ENCODE measurements around the gene EDC4. TPM values are rescaled to one million over a fixed set of nuclear protein-coding genes. Genes with fewer than 3 reads are reported as not detected.

Gene EDC4
- polyA plus RNA-seq, 1 donor from 2014 or later: 66.0 TPM

DNA sequence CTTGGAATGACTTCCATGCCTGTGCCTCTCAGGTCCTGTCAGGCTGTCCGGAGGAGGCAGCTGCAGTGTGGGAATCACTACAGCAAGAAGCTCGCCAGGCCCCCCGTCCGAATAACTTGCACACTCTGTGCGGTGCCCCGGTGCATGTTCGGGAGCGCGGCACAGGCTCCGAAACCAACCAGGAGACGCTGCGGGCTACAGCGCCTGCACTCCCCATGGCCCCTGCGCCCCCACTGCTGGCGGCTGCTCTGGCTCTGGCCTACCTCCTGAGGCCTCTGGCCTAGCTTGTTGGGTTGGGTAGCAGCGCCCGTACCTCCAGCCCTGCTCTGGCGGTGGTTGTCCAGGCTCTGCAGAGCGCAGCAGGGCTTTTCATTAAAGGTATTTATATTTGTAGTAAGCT, 13.1 kb downstream of the EDC4 start:
- H3F3A ChIP-seq (ENCODE audit: insufficient read depth, low read length, poor library complexity, severe bottlenecking): no peaks in the 10 kb centered on the region
- H3K4me3 ChIP-seq (ENCODE audit: low read length): no peak overlapping the region
- H3K79me2 ChIP-seq (replicated peaks; ENCODE audit: insufficient read depth, low read length): no peaks in the 10 kb centered on the region
- no peak overlapping the region for H2AFZ ChIP-seq (ENCODE audit: low read depth, low read length)
- no peak overlapping the region for H3K9ac ChIP-seq (ENCODE audit: low read length)
- H3K4me2 ChIP-seq (ENCODE audit: low read length): no peak overlapping the region
- H3K36me3 ChIP-seq (ENCODE audit: insufficient read depth, low read length): peaks cover 8% of the 10 kb centered on the region
- no peaks in the 10 kb centered on the region for H4K20me1 ChIP-seq (ENCODE audit: insufficient read depth)
- no peak overlapping the region for H3K27ac ChIP-seq (ENCODE audit: low read length)
- H3K9me2 ChIP-seq (ENCODE audit: insufficient read depth, low read length): no peaks in the 10 kb centered on the region
- H3K27me3 ChIP-seq (ENCODE audit: insufficient read depth, low read depth, low read length): no peaks in the 10 kb centered on the region
- TF ChIP-seq EZH2 (IDR thresholded peaks at IDR 0.05; ENCODE audit: borderline replicate concordance, insufficient read depth, low read length, poor library complexity, severe bottlenecking) (no peak), RAD21 (conservative IDR thresholded peaks at IDR 0.05) (no peak), EP300 (conservative IDR thresholded peaks at IDR 0.05; ENCODE audit: poor library complexity, severe bottlenecking) (no peak), MXI1 (conservative IDR thresholded peaks at IDR 0.05; ENCODE audit: poor library complexity, severe bottlenecking) (no peak), TAF1 (IDR thresholded peaks at IDR 0.05; ENCODE audit: low read depth) (no peak)
- TF ChIP-seq, protein P1, sequence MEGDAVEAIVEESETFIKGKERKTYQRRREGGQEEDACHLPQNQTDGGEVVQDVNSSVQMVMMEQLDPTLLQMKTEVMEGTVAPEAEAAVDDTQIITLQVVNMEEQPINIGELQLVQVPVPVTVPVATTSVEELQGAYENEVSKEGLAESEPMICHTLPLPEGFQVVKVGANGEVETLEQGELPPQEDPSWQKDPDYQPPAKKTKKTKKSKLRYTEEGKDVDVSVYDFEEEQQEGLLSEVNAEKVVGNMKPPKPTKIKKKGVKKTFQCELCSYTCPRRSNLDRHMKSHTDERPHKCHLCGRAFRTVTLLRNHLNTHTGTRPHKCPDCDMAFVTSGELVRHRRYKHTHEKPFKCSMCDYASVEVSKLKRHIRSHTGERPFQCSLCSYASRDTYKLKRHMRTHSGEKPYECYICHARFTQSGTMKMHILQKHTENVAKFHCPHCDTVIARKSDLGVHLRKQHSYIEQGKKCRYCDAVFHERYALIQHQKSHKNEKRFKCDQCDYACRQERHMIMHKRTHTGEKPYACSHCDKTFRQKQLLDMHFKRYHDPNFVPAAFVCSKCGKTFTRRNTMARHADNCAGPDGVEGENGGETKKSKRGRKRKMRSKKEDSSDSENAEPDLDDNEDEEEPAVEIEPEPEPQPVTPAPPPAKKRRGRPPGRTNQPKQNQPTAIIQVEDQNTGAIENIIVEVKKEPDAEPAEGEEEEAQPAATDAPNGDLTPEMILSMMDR (IDR thresholded peaks at IDR 0.05; ENCODE audit: poor library complexity, severe bottlenecking): no peak
- TF ChIP-seq, protein P2, sequence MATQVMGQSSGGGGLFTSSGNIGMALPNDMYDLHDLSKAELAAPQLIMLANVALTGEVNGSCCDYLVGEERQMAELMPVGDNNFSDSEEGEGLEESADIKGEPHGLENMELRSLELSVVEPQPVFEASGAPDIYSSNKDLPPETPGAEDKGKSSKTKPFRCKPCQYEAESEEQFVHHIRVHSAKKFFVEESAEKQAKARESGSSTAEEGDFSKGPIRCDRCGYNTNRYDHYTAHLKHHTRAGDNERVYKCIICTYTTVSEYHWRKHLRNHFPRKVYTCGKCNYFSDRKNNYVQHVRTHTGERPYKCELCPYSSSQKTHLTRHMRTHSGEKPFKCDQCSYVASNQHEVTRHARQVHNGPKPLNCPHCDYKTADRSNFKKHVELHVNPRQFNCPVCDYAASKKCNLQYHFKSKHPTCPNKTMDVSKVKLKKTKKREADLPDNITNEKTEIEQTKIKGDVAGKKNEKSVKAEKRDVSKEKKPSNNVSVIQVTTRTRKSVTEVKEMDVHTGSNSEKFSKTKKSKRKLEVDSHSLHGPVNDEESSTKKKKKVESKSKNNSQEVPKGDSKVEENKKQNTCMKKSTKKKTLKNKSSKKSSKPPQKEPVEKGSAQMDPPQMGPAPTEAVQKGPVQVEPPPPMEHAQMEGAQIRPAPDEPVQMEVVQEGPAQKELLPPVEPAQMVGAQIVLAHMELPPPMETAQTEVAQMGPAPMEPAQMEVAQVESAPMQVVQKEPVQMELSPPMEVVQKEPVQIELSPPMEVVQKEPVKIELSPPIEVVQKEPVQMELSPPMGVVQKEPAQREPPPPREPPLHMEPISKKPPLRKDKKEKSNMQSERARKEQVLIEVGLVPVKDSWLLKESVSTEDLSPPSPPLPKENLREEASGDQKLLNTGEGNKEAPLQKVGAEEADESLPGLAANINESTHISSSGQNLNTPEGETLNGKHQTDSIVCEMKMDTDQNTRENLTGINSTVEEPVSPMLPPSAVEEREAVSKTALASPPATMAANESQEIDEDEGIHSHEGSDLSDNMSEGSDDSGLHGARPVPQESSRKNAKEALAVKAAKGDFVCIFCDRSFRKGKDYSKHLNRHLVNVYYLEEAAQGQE (IDR thresholded peaks at IDR 0.05; ENCODE audit: borderline replicate concordance): no peak
- no peaks in the 10 kb centered on the region for H3K9me3 ChIP-seq (ENCODE audit: low read length)

DNA sequence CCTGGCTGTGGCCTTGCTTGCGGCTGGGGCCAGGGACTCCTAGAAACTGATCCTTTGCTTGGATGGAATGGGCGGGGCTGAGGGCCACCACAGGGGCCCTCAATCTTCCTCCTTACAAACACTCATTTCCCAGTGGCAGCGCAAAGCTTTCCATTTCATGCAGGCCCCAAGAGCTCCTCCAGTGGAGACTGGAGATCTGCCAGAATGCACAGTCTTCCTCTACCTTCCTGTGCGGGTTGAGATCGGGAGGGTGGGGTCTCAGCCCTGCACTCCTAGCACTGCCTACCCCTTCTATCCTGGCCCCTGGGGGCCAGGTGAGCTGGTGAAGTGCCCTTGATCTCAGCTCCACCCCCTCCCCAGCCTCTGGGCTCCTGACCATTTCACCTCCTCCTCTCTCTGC, 13.5 kb downstream of the EDC4 start:
- Histone ChIP-seq H3K36me3 (ENCODE audit: insufficient read depth, low read length) (peaks cover 8% of the 10 kb centered on the region), H3K79me2 (replicated peaks; ENCODE audit: insufficient read depth, low read length) (no peaks in the 10 kb centered on the region), H4K20me1 (ENCODE audit: insufficient read depth) (no peaks in the 10 kb centered on the region), H3K4me2 (ENCODE audit: low read length) (no peak overlapping the region), H3K27ac (ENCODE audit: low read length) (no peak overlapping the region), H2AFZ (ENCODE audit: low read depth, low read length) (no peak overlapping the region), H3F3A (ENCODE audit: insufficient read depth, low read length, poor library complexity, severe bottlenecking) (no peaks in the 10 kb centered on the region), H3K9me2 (ENCODE audit: insufficient read depth, low read length) (no peaks in the 10 kb centered on the region), H3K4me3 (ENCODE audit: low read length) (no peak overlapping the region), H3K27me3 (ENCODE audit: insufficient read depth, low read depth, low read length) (no peaks in the 10 kb centered on the region), H3K9me3 (ENCODE audit: low read length) (no peaks in the 10 kb centered on the region), H3K9ac (ENCODE audit: low read length) (no peak overlapping the region)
- TF ChIP-seq, protein P1 (IDR thresholded peaks at IDR 0.05; ENCODE audit: poor library complexity, severe bottlenecking): no peak
- TF ChIP-seq MXI1 (conservative IDR thresholded peaks at IDR 0.05; ENCODE audit: poor library complexity, severe bottlenecking) (no peak), RAD21 (conservative IDR thresholded peaks at IDR 0.05) (no peak), SMC3 (conservative IDR thresholded peaks at IDR 0.05; ENCODE audit: poor library complexity) (no peak), POLR2AphosphoS5 (IDR thresholded peaks at IDR 0.05) (no peak), TAF1 (IDR thresholded peaks at IDR 0.05; ENCODE audit: low read depth) (no peak), EZH2 (IDR thresholded peaks at IDR 0.05; ENCODE audit: borderline replicate concordance, insufficient read depth, low read length, poor library complexity, severe bottlenecking) (no peak), EP300 (conservative IDR thresholded peaks at IDR 0.05; ENCODE audit: poor library complexity, severe bottlenecking) (no peak)
- TF ChIP-seq, protein P2 (IDR thresholded peaks at IDR 0.05; ENCODE audit: borderline replicate concordance): no peak

Data from neural cell (in vitro differentiated cells).